DOHH2 (cell line): Measurements from ENCODE around the gene PTPDC1.

Experiments used
- H3F3A ChIP-seq: fragments of 200-600 bp; sonication (generic), shearing (Covaris generic); 2 replicates; pipeline ENCODE4 v1.6.0; 2016; ENCODE audit warnings: antibody characterized with exemption, mild to moderate bottlenecking; ENCODE audit not compliant: control insufficient read depth, insufficient read depth
- H3K27ac ChIP-seq: fragments of 200-600 bp; sonication (generic); 2 replicates; pipeline ENCODE4 v1.5.1; 2014; ENCODE audit warnings: low read depth, mild to moderate bottlenecking, low read length, moderate library complexity
- H3K27me3 ChIP-seq: fragments of 200-600 bp; sonication (generic); 2 replicates; pipeline ENCODE4 v1.6.1; 2014; ENCODE audit warnings: mild to moderate bottlenecking, low read length, mixed read lengths; ENCODE audit not compliant: control insufficient read depth
- H3K36me3 ChIP-seq: fragments of 200-600 bp; sonication (generic); 2 replicates; pipeline ENCODE4 v1.6.1; 2014; ENCODE audit warnings: mild to moderate bottlenecking, low read length, moderate library complexity, mixed read lengths; ENCODE audit not compliant: control insufficient read depth
- H3K4me1 ChIP-seq: fragments of 200-600 bp; sonication (generic); 2 replicates; pipeline ENCODE4 v1.6.1; 2014; ENCODE audit warnings: mild to moderate bottlenecking, low read length, mixed read lengths; ENCODE audit not compliant: control insufficient read depth
- H3K4me2 ChIP-seq: fragments of 200-600 bp; sonication (generic); 2 replicates; pipeline ENCODE4 v1.6.0; 2014; ENCODE audit warnings: mild to moderate bottlenecking, low read length, moderate library complexity
- H3K4me3 ChIP-seq: fragments of 200-600 bp; sonication (generic); 2 replicates; pipeline ENCODE4 v1.5.1; 2014; ENCODE audit warnings: mild to moderate bottlenecking, low read length, mixed read lengths
- H3K79me2 ChIP-seq: fragments of 200-600 bp; sonication (generic); 2 replicates; pipeline ENCODE4 v1.6.1; 2014; ENCODE audit warnings: mild to moderate bottlenecking, low read length, mixed read lengths; ENCODE audit not compliant: control insufficient read depth
- H3K9me2 ChIP-seq: fragments of 200-600 bp; sonication (generic); replicated peaks from 2 replicates; pipeline ENCODE4 v1.6.1; 2014; ENCODE audit warnings: mild to moderate bottlenecking, low read length, mixed read lengths; ENCODE audit not compliant: control insufficient read depth
- H3K9me3 ChIP-seq: fragments of 200-600 bp; sonication (generic); 2 replicates; pipeline ENCODE4 v1.6.1; 2014; ENCODE audit warnings: antibody characterized with exemption, low read length, mixed read lengths; ENCODE audit not compliant: control insufficient read depth, insufficient read depth
- H4K20me1 ChIP-seq: fragments of 200-600 bp; sonication (generic); 2 replicates; pipeline ENCODE4 v1.6.0; 2014; ENCODE audit warnings: low read depth, mild to moderate bottlenecking, antibody characterized with exemption, low read length, moderate library complexity; ENCODE audit not compliant: control insufficient read depth, insufficient read depth
- EZH2phosphoT487 ChIP-seq: fragments of 200-600 bp; sonication (generic); IDR thresholded peaks from 2 replicates; pipeline ENCODE4 v1.6.1; 2017; ENCODE audit warnings: borderline replicate concordance, mild to moderate bottlenecking, antibody characterized with exemption, low read length, moderate library complexity, mixed read lengths
- TF ChIP-seq, protein P1 (sequence below): fragments of 200-600 bp; sonication (generic); IDR thresholded peaks from one replicate; pipeline ENCODE4 v1.5.1; 2014; ENCODE audit warnings: antibody characterized with exemption, mild to moderate bottlenecking, low read depth, low read length; ENCODE audit not compliant: poor library complexity, severe bottlenecking

The PTPDC1 gene

DNA sequence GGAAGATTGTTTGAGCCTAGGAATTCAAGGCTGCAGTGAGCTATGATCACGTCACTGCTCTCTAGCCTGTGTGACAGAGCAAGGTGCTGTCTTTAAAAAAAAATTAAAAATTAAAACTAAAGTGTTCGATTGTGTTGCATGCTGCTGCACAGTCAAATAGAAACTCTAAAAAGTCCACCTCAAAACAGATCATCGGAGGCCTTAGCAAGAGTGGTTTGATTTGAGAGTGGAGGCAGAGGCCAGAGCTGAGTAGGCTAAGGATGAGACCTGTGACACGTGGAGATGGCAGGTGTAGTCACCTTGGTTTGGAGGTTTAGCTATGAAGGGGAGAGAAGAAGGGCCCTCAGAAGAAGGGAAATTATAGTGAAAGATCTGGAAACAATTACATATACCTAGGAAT, 2.8 kb upstream of the PTPDC1 start:
- no peaks in the 10 kb centered on the region for H3F3A ChIP-seq
- no peaks in the 10 kb centered on the region for H3K9me3 ChIP-seq
- no peaks in the 10 kb centered on the region for H3K79me2 ChIP-seq
- TF ChIP-seq, protein P1, sequence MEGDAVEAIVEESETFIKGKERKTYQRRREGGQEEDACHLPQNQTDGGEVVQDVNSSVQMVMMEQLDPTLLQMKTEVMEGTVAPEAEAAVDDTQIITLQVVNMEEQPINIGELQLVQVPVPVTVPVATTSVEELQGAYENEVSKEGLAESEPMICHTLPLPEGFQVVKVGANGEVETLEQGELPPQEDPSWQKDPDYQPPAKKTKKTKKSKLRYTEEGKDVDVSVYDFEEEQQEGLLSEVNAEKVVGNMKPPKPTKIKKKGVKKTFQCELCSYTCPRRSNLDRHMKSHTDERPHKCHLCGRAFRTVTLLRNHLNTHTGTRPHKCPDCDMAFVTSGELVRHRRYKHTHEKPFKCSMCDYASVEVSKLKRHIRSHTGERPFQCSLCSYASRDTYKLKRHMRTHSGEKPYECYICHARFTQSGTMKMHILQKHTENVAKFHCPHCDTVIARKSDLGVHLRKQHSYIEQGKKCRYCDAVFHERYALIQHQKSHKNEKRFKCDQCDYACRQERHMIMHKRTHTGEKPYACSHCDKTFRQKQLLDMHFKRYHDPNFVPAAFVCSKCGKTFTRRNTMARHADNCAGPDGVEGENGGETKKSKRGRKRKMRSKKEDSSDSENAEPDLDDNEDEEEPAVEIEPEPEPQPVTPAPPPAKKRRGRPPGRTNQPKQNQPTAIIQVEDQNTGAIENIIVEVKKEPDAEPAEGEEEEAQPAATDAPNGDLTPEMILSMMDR: no peak
- TF ChIP-seq EZH2phosphoT487: no peak
- no peaks in the 10 kb centered on the region; the same call in 1 of the 2 replicates for H3K27me3 ChIP-seq
- no peak overlapping the region for H3K4me2 ChIP-seq
- no peaks in the 10 kb centered on the region for H3K4me1 ChIP-seq
- no peaks in the 10 kb centered on the region for H4K20me1 ChIP-seq
- no peaks in the 10 kb centered on the region for H3K36me3 ChIP-seq
- H3K27ac ChIP-seq: no peak overlapping the region
- no peaks in the 10 kb centered on the region for H3K9me2 ChIP-seq
- H3K4me3 ChIP-seq: no peak overlapping the region

DNA sequence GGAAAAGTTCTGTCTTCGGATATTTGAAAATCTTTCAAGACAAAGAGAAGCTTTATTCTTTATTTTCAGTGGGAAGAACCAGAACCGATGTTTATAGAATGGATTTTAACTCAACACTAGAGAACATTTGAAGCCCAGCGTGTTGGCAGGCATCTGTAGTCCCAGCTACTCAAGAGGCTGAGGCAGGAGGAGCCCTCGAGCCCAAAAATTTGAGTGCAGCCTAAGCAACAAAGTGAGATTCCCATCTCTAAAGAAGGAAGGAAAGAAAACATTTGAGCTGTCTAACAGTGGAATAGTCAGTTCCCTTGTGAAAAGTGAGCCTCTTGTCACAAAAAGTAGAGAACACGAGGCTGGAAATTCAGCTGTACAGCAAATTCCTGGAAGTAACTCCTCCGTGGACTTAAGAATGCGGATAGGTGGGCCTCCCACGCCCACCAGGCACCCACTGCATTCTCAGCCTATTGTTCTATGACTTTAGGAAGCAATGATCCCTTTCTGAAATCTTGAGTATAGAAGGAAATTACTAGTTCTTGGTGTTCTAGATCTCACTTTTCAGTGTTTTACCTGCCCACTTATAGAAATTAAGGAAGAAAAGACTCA, 2.3 kb upstream of the PTPDC1 start:
- no peaks in the 10 kb centered on the region for H3K4me1 ChIP-seq
- TF ChIP-seq, protein P1: no peak
- TF ChIP-seq EZH2phosphoT487: no peak
- no peak overlapping the region for H3K4me3 ChIP-seq
- no peaks in the 10 kb centered on the region for H3K36me3 ChIP-seq
- H3K9me2 ChIP-seq: no peaks in the 10 kb centered on the region
- no peak overlapping the region for H3K4me2 ChIP-seq
- no peaks in the 10 kb centered on the region for H3K9me3 ChIP-seq
- no peaks in the 10 kb centered on the region for H3K79me2 ChIP-seq
- no peak overlapping the region for H3K27ac ChIP-seq
- no peaks in the 10 kb centered on the region for H4K20me1 ChIP-seq
- no peaks in the 10 kb centered on the region; the same call in 1 of the 2 replicates for H3K27me3 ChIP-seq
- no peaks in the 10 kb centered on the region for H3F3A ChIP-seq

DNA sequence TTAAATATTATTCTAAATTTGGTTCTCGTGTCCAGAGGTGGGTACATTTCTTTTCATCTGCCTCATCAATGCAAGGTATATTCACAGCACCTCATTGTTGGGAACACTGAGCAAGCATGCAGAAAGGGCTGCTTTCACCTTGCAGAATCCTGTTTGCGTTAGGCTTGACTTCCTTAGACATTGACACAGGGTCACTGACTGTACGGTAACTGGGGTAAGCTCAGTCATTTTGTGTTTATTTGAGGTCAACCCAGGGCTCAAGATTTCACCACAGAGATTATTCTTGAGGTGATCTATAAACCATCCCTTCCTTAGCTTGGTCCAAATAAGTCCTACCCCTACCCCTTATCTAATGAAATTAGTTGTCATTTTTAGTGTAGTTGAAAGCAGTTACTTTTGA, 1.7 kb upstream of the PTPDC1 start:
- Histone ChIP-seq H3K27ac (no peak overlapping the region), H3K79me2 (no peaks in the 10 kb centered on the region), H3K4me2 (no peak overlapping the region), H3K9me2 (no peaks in the 10 kb centered on the region), H3K4me3 (no peak overlapping the region), H3F3A (no peaks in the 10 kb centered on the region), H4K20me1 (no peaks in the 10 kb centered on the region), H3K4me1 (no peaks in the 10 kb centered on the region), H3K36me3 (no peaks in the 10 kb centered on the region), H3K27me3 (no peaks in the 10 kb centered on the region; the same call in 1 of the 2 replicates), H3K9me3 (no peaks in the 10 kb centered on the region)
- no peak for TF ChIP-seq EZH2phosphoT487
- TF ChIP-seq, protein P1: no peak
